ENCODE data around the gene RALGPS2. TPM values are rescaled to one million over a fixed set of nuclear protein-coding genes. Genes with fewer than 3 reads are reported as not detected.
"Not testable (repeated sequence)": the region's sequence is repeated elsewhere in the genome, so short reads cannot be mapped to it uniquely, and the experiment has no call there.

Gene RALGPS2
- total RNA-seq, 1 donor from 2014 or later: 16.0 TPM

DNA sequence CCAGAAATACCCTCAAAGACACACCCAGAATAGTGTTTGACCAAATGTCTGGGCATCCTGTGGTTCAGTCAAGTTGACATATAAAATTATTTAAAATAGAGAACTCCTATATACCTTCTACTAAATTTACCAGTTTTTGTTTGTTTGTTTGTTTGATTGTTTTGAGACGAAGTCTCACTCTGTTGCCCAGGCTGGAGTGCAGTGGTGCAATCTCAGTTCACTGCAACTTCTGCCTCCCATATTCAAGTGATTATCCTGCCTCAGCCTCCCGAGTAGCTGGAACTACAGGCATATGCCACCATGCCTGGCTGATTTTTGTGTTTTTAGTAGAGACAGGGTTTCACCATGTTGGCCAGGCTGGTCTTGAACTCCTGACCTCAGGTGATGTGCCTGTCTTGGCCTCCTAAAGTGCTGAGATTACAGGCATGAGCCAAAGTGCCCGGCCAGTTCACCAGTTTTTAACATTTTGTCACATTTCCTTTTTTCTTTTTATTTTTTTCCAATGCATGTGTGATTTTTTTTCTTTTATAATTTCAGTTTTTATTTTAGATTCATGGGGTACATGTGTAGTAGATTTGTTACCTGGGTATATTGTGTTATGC is 29.7 kb downstream of the RALGPS2 start:
- ATAC-seq; DNase-seq (ENCODE audit: low spot score): not testable (repeated sequence)
- intact Hi-C loops (cut with DNase I): loop anchor here (2.0 kb wide), 1 partner anchor 214 kb away; no protein-coding TSS in a partner anchor

- no peak for DNase-seq (ENCODE audit: low spot score)
- intact Hi-C loops (cut with DNase I): loop anchor here (5.0 kb wide), 1 partner anchor 234 kb away; no protein-coding TSS in a partner anchor
- peak; percentile 34 for ATAC-seq
Observed at GRCh38 chr1:178768423-178768822, 43.4 kb downstream of the RALGPS2 start.

DNA sequence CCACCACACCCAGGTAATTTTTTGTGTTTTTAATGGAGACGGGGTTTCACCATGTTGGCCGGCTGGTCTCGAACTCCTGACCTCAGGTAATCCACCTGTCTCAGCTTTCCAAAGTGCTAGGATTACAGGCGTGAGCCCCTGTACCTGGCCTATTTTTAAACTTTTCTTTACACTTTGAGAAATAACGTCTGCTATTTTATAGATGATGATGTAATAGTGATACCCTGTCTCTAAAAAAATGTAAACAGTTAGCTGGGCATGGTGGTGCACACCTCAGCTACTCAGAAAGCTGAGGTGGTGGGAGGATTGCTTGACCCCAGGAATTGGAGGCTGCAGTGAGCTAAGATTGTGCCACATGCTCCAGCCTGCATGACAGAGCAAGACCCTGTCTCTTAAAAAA is 47.9 kb downstream of the RALGPS2 start:
- intact Hi-C loops (cut with DNase I): no loop called here
- ATAC-seq (no peak), DNase-seq (ENCODE audit: low spot score) (no peak)

GRCh38 chr1:178774263-178774662 is 49.2 kb downstream of the RALGPS2 start:
- ATAC-seq (peak; percentile 56), DNase-seq (ENCODE audit: low spot score) (no peak)
- intact Hi-C loops (cut with DNase I): no loop called here

- no peak for DNase-seq (ENCODE audit: low spot score)
- ATAC-seq: no peak
- intact Hi-C loops (cut with DNase I): no loop called here
Observed at GRCh38 chr1:178776553-178776952, 51.5 kb downstream of the RALGPS2 start.

GRCh38 chr1:178781533-178782330 is 56.7 kb downstream of the RALGPS2 start:
- ATAC-seq (no peak), DNase-seq (ENCODE audit: low spot score) (no peak)
- intact Hi-C loops (cut with DNase I): no loop called here

GRCh38 chr1:178784131-178784536 is 59.1 kb downstream of the RALGPS2 start:
- no peak for DNase-seq (ENCODE audit: low spot score)
- intact Hi-C loops (cut with DNase I): no loop called here
- no peak for ATAC-seq

- no peak for DNase-seq (ENCODE audit: low spot score)
- ATAC-seq: no peak
- intact Hi-C loops (cut with DNase I): no loop called here
Observed at GRCh38 chr1:178792394-178792793, 67.3 kb downstream of the RALGPS2 start.

GRCh38 chr1:178796013-178796412 is 71.0 kb downstream of the RALGPS2 start:
- no peak for DNase-seq (ENCODE audit: low spot score)
- intact Hi-C loops (cut with DNase I): no loop called here
- no peak for ATAC-seq

GRCh38 chr1:178797590-178797989 is 72.5 kb downstream of the RALGPS2 start:
- DNase-seq (ENCODE audit: low spot score): no peak
- intact Hi-C loops (cut with DNase I): no loop called here
- ATAC-seq: no peak

GRCh38 chr1:178798232-178798861 is 73.3 kb downstream of the RALGPS2 start:
- no peak for DNase-seq (ENCODE audit: low spot score)
- no peak for ATAC-seq
- intact Hi-C loops (cut with DNase I): no loop called here

DNA sequence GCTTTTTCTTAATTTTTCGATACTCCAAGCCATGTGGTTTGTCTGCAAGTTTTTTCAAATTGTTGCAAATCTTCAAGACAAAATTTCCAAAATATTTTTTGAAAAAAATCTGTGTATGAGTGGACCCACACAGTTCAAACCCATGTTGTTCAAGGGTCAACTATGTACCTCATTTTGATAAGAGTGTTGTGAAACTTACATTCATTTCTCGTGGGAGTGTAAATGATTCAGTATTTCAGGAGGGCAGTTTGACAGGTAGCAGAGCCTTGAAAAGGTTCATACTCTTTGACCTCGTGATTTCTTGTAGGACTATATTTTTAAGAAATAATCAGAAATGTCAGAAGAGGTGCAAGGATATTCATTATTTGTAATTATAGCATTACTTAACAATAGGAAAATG is 77.8 kb downstream of the RALGPS2 start:
- ATAC-seq: no peak

GRCh38 chr1:178806665-178807300 is 81.7 kb downstream of the RALGPS2 start:
- ATAC-seq (no peak), DNase-seq (ENCODE audit: low spot score) (no peak)
- intact Hi-C loops (cut with DNase I): no loop called here

More for the DNA sequence above, 77.8 kb downstream of the RALGPS2 start:
- DNase-seq (ENCODE audit: low spot score): no peak
- intact Hi-C loops (cut with DNase I): no loop called here

- ATAC-seq (no peak), DNase-seq (ENCODE audit: low spot score) (no peak)
- intact Hi-C loops (cut with DNase I): no loop called here
Observed at GRCh38 chr1:178808529-178808928, 83.5 kb downstream of the RALGPS2 start.

GRCh38 chr1:178810585-178810984 is 85.5 kb downstream of the RALGPS2 start:
- ATAC-seq (no peak), DNase-seq (ENCODE audit: low spot score) (no peak)
- intact Hi-C loops (cut with DNase I): no loop called here

DNA sequence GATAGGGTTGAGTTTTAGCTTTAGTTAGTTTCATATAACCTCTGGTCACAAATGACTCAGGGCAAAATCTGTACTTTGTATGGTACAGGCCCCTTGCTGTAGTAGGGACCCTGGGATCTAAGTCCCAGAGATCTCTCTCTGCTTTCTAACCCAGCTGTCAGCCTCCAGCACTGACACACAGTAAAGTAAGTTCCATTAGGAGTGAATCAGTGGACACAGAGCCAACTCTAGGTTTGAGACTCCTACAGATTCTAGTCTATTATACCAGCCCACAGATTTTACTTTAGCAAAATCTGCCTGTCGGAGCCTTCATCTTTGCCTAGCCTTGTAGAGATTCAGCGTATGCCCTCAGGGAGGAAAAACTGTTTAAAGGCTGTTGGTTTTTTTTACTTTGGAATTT is 93.4 kb downstream of the RALGPS2 start:
- no peak for DNase-seq (ENCODE audit: low spot score)
- ATAC-seq: no peak
- intact Hi-C loops (cut with DNase I): no loop called here

DNA sequence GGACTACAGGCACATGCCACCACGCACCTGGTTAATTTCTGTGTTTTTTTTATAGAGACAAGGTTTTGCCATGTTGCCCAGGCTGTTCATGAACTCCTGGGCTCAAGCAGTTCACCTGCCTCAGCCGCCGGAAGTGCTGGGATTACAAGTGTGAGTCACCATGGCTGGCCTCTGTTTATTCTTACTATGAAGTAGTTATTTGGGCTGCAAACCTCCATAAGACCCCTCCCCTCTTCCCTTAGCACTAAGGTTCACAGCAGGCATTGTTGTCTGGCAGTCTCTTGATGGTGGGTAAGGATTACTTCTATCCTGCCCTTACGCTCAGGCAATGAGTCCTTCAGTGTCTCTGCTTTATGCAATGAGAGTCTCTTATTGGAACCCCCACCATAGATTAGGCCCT is 94.1 kb downstream of the RALGPS2 start:
- no peak for DNase-seq (ENCODE audit: low spot score)
- intact Hi-C loops (cut with DNase I): no loop called here
- no peak for ATAC-seq

DNA sequence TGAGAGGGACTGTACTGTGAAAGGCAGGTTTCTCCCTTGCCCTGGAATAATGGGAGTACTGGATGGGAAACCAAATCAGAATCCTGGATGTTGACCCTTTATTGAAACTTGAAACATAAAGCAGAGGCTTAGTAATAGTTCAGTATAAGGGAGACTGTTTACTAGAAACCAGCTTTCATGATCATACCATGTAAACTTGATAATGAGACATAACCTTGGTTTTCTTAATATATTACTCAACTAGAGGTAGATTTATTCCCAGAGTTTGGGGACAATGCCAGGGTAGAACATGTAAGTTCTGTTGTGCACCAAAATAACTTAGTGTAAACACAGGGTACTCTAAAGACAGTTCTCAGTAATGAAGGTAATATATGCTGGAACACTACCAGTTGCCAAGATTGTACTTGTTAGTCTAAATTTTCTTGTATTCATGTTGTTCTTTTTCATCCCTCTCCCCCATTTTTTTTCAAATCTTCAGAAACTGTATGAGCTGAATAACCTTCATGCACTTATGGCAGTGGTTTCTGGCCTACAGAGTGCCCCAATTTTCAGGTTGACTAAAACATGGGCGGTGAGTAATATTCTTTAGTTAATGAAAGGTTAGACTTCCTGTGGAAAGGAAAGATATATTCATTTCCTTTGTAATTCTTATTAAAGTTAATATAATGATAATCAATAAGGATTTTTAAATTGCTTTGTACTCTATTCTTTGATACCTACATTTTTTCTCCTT is 96.3 kb downstream of the RALGPS2 start:
- intact Hi-C loops (cut with DNase I): no loop called here
- DNase-seq (ENCODE audit: low spot score): no peak
- ATAC-seq: no peak

GRCh38 chr1:178825167-178825566 is 100.1 kb downstream of the RALGPS2 start:
- DNase-seq (ENCODE audit: low spot score) (no peak), ATAC-seq (no peak)
- intact Hi-C loops (cut with DNase I): no loop called here

Measured in sciatic nerve (tissue), 2 donors.